Esophagus mucosa (tissue), 1 donor: ENCODE measurements around the gene DENND11. TPM values are rescaled to one million over a fixed set of nuclear protein-coding genes. Genes with fewer than 3 reads are reported as not detected.

Experiments used
- ATAC-seq: fragments of 200-7000 bp; cut with Tn5 transposase; one replicate; pipeline ENCODE4 v1.9.1; 2020
- total RNA-seq: library from RNA; stranded (reverse); gene quantifications from one replicate; pipeline ENCODE4 v1.2.4, GENCODE V29; 2023
- donor health status: DM: yes; HTN: yes; CAD: no.

Gene DENND11
- total RNA-seq, 1 donor from 2014 or later = 6.9 TPM

DNA sequence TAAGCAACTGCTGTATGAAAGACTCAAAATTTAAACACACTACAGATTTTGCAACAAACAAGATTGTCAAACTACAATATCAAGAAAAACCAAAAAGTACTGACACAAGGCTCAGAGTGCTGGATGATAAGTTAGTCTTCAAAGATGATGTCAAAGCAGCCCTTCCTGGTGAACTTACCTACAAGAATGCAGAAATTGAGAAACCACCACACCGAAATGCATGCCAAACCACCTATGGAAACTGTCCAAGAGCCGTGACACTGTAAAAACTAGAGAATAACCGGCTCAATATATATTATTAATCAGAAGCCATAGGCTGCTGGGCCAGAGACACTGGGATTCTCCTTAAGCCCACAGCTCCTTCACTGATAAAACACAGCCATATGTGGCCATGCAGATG is 25.3 kb downstream of the DENND11 start:
- ATAC-seq = peak; percentile 56

DNA sequence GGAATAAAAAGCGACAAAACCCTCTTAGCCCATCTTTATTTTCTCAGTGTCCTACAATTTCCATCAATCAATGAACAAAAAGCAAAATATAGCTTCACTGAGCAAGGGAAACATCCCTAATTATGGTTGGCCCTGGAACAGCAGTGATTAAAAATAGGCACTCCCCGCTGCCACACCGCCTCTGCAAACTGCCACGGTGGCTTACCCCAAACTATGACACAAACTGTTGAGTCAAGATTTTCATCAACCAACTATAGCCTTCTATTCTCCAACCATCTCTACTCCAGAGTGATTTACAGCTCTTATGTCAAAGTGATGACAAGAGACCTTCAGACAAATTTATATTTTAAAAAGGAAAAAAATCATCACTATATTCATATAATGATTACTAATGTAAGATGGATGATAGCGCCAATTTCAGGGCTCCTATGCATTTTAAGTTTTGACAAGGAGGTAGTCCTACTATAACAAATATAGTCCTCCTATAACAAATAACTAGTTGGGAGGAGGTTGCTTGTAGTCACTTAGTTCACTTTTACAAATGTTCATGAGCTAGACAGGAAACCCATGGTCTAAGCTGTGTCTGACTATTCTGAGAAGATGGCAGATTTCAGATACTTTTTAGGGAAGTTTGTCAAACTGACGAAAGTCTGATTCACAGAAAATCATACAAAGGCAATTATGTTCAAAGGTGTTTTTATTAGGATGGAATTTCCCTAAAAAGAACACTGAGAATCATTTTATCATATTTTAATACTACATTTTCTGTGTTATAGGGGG is 26.3 kb downstream of the DENND11 start:
- peak; percentile 46 for ATAC-seq

DNA sequence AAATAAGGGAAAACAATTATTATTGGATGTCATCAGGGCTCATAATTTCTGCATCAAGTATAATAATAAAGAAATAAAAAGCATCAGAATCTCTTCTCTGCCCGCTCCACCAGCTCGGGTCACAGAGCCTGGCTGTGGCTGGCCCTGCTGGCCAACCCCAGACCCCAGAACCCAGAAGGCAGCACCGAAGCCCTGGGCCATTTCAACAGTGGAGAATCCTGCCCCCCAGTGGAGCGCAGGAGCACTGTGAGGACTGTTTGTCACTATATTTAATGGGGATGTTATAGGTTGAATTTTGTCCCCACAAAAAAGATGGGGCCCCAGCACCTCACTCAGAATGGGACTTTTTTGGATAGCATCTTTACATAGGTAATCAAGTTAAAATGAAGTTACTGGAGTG is 27.3 kb downstream of the DENND11 start:
- peak; percentile 34 for ATAC-seq

DNA sequence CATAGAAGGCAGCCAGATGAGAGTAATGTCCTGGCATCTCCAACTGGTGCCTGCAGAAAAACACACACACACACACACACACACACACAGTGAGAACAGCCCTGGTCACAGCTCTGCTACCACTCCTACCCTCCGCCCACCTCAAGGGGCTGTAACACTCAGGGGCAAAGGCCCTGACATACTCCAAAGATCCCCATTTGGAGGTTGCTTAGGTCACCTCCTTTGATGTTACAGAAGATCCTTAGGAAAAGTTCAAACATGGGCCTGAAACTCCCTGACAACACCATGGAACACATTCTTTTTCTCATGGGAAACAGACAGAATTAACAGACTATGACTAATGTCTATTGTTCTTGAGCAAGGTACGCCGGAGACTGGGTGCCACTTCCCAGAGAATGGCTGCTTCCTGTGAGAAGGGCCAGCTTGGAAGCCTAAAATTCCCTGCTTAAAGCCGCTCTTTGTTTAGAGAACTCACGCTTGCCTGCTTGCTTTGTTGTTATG is 27.7 kb downstream of the DENND11 start:
- peak; percentile 81 for ATAC-seq

DNA sequence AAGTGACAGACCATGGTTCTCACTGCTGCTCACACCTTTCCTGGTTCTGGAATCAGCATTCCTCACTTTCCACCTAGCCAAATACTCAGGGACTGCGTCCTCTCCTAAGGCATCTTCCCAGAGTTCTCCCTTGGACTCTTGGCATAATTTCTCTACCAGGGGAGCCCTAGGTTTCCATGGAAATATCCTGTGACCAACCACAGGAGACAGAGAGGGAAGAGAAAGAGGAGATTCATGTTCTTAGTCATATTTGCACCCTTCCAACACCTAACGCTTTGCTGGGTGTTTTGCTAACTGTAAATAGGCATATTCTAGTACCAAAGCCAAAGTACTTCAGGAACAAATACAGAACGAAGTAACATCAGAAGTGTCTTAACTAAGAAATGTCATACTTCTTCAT is 28.6 kb downstream of the DENND11 start:
- no peak for ATAC-seq

DNA sequence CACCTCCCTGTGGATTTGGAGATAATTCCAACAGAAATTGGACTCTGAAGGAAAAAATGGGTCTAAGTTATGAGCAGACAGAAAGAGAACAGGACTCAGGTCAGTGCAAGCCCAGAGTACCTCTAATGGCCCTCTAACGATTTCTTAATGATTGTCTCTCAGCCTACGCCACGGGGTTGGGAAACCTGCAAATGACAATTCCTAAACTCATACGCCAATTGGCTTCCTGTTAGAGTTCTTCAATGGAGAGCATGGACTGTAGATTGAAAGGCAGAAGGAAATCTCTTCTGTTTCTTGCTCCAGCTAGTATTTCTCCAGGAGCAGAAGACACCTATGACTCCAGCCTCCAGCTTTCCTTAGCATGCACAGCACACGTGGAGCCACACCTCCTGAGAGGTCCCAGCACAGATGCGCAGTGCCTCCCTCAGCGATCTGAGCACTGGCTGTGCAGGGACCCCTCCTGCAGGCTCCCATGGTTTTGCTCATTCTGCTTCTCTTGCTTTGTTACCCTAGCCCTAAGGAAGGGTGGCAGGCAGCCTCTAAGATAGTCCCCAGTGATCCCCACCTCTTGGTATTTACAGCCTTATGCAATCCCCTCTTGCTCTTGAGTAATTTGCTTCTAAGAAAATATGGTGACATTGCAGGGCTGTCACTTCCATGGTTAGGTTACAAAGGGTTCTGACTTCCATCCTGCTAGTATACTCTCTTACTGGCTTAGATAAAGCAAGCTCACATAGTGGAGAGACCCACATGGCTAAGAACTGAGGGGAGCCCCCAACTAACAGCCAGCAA is 30.1 kb downstream of the DENND11 start:
- ATAC-seq = no peak

DNA sequence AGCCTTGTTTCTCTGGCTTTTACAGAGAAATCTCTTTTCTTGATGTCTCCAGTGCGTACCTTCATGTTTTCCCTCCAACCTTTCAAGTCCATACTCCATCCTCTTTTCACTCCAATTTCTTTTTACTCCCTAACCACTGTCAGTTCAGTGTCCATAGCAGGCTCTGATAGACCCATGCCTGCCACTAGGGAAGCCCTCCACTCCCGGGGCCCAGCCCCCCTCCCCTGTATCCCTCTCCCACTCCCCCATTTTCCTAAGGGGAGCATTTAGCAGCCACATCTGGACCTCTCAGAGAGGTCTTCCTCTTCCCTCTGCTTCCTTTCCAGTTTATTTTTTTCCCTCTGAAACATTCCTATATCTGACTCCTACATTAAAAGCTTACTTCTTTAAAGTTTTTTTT is 33.1 kb downstream of the DENND11 start:
- no peak for ATAC-seq

DNA sequence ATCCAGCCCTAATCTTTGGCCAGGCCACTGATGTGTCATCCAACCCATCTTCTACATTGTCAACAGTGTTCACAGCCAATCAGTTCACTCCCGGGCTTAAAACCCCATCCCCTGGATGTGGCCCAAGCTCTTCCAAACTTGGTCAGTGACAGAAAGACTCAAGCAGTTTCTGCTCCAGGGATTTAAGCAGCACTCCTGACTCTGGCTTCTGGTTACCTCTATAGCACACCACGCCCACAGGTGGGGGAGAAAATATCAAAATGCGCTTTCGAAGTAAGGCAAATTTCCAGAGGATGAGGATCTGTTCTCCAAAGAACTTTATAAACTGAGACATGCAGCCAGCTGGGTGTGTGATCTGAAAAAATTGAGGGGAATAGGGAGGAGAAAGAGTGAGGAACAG is 35.9 kb downstream of the DENND11 start:
- ATAC-seq = no peak

DNA sequence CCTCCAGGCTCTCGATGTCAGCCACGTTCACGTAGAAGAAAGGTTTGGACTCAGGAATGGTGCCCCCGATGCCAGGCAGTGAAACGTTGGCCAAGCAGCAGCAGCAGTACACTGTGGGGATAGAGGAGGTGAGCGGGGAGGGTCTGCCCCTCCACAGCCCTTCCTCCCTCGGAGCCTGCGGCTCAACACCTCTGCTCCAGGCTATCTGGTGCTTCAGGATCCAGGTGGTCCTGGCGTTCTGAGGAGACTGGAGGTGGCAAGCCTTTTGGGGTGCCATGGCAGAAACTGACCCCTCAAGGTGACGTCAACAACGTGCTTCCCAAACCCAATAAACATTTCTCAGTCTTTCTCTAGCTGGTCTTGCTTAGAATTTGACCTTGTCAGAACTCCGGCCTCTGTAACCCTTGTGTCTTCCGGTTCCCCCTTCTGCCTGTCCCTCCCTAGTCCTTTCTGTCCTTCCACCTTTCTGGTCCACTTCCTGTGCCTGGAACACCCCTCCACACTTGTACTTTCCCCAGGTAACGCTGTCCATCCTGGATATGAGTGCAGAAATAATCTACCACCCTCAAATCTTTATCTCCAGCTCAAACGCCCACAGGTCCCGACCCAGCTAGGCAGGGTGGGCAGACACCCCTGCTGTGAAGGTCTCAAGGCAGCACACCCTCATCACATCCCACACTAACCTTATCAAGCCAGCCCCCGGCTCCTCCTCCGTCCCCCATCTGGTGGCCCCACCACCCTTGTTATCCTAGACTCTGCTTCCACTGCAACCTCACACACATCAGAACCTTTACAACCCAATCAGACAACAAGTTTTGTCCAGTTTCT is 36.5 kb downstream of the DENND11 start:
- no peak for ATAC-seq

DNA sequence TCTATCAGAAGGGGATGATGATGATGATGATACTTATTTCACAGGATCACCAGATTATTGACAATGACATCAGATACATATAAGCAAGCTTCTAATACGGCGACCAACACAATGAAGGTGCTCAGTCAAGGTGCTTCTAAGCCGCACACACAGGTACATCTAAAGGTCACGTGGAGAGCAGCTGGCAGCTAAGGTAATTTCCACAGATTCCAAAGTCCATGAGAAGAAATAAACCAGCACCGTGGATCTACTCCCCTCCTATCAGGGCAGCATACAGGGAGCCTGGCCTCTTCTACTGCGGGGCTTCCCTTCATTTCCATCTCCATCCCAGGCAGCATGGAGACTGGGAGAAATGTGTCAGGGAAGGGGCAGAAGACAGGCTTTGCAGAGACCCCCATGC is 37.5 kb downstream of the DENND11 start:
- ATAC-seq = no peak

DNA sequence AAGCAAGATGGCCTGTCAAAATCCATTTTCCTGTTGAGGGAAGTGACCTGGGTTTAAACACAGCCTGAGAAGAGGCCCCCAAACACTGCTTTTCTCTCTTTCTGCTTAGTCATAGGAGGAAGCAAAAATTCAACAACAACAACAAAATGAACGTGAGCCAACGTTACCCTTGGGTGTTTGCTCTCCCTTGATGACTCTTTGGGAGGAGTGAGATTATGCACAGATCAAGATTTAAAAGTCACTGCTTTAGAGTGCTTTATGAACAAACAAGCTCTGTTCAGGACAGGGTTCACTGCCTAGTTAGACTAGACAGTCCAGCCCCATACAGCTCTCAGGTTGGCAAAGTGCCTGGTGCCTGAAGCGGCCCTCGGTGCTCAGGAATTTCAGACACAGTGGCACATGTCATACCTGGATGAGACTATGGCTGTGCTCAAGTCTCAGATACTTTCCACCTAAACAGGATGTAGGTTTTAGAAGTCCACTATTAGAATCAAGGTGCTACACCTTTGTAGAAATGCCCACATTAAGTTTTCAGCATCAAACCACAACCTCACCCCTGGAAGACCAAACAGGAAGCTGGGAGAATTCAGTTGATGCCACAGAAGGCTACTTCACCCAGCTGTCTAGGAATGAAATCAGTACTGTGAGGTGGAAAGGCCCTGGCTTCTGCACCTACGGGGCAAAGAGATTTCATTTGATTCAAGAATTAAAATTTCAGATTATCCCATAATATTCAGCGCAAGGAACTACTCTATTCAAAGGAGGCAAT is 38.7 kb downstream of the DENND11 start:
- peak; percentile 97 for ATAC-seq

DNA sequence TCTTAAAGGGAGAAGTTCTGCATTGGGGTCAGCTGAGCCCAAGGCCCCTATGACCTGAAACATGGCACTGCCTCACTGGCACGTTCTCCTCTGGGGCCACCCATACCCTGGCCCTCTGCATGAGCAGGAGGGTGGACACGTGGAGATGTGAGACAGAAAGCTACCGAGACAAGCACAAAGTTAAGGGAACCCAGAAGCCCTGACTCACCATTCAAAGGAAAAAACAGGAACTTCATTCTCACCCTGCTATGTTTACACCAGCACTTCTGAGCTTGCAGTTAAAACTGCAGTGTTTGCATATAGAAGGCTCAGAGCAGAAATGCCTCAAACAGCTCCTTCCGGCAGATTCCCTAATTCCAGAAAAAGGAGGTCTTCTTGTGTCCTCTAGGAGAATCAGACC is 41.7 kb downstream of the DENND11 start:
- ATAC-seq = peak; percentile 39

DNA sequence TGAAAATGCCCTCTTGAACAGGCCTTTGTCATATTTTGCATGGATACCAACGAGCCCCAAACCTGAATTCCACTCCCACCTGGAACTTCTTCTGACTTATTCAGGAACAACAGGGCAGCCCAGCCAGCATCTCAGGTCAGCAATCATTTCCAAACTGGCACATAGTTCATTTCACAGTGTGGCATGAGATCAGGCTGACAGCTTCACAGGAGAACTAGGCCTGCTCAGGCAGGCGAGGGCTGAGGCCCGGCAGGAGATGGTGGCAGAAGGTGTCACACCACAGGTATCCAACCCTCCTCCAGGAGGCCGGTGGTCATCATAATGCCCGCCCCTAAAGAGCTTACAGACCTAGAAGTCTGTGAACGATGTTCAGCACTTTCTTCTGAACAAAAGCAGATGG is 42.5 kb downstream of the DENND11 start:
- ATAC-seq = no peak

DNA sequence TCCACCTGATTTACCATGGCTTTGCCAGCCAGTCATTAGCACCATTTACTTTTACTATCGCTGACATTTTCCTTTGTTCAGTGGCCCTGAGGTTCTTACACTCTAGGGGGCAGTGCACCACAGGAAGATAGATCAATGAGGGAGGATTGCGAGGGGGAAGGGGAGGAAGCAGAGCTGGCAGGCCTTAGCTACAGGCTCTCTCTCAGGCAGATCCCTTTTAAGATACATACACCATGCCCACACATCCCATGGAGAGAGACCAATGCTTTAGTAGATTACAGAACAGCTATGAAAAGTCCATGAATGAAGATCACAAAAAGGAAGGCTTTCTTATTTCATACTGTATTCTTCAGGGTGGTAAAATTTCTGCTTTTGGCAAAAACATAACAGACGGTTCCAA is 47.4 kb downstream of the DENND11 start:
- ATAC-seq = peak; percentile 76

DNA sequence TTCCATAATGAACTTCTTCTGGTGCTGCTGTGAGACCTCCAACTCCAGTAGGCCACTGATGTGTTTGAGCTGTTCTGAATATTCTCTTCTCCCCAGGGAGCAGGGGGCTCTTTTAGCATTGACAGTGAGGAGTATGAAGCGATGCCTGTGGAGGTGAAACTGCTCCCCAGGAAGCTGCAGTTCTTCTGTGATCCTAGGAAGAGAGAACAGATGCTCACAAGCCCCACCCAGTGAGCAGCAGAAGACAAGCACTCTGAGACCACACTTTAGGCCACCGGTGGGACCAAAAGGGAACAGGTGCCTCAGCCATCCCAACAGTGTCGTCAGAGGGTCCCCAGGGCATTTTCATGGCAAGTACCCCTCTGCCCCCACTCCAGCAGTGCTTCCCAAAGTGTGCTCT is 49.3 kb downstream of the DENND11 start:
- ATAC-seq = no peak

Other genes with a start within 250 kb of the DENND11 start
- gene AGK, start 150.8 kb downstream of the DENND11 start, total RNA-seq = 18.6 TPM
- not detected for gene WEE2, start 6.2 kb upstream of the DENND11 start, total RNA-seq
- 105 TPM for gene SSBP1, start 36.2 kb upstream of the DENND11 start, total RNA-seq
- 0.96 TPM for gene TAS2R3, start 61.9 kb upstream of the DENND11 start, total RNA-seq
- 0.56 TPM for gene TAS2R4, start 74.5 kb upstream of the DENND11 start, total RNA-seq
- gene TAS2R5, start 88.1 kb upstream of the DENND11 start, total RNA-seq = 1.0 TPM
- not detected for gene PRSS37, start 139.3 kb upstream of the DENND11 start, total RNA-seq
- gene OR9A4, start 214.2 kb upstream of the DENND11 start, total RNA-seq = not detected
- gene CLEC5A, start 244.8 kb upstream of the DENND11 start, total RNA-seq = 0.20 TPM